Esophagus squamous epithelium (tissue), 5 donors: Measurements from ENCODE around the gene LRRC71. TPM values are rescaled to one million over a fixed set of nuclear protein-coding genes. Genes with fewer than 3 reads are reported as not detected.

Experiments
- DNase-seq: peaks from one replicate; lab custom pipeline; 2025; lab: John Stamatoyannopoulos, UW
- H3K27ac ChIP-seq, 4 donors: fragments of 200-600 bp; sonication (generic); one replicate each; pipeline ENCODE4 v1.5.1; 2016 to 2019; ENCODE audit warnings: mild to moderate bottlenecking in 1 of 4
- H3K27me3 ChIP-seq, 4 donors: fragments of 200-600 bp; sonication (generic); 1 replicate in 3 of 4; 2 replicates in 1 of 4; pipeline versions ENCODE4 v1.5.1 to v1.6.0; 2017 to 2021; ENCODE audit warnings: antibody characterized with exemption in 1 of 4
- H3K36me3 ChIP-seq, 3 donors: fragments of 200-600 bp; sonication (generic); one replicate each; pipeline ENCODE4 v1.5.1; 2016 to 2019
- H3K4me1 ChIP-seq, 3 donors: fragments of 200-600 bp; sonication (generic); one replicate each; pipeline ENCODE4 v1.5.1; 2017 to 2019
- H3K4me3 ChIP-seq, 4 donors: fragments of 200-600 bp; sonication (generic); 1 replicate in 3 of 4; 2 replicates in 1 of 4; pipeline ENCODE4 v1.5.1; 2016 to 2019; ENCODE audit warnings: mild to moderate bottlenecking in 2 of 4, moderate library complexity in 1 of 4
- H3K9me3 ChIP-seq, 3 donors: fragments of 200-600 bp; sonication (generic); one replicate each; pipeline ENCODE4 v1.5.1; 2016 to 2019
- CTCF ChIP-seq, 6 experiments: fragments of 450-650 bp in 4 of 6; fragments of 200-600 bp in 2 of 6; sonication (generic) in 2 of 6; IDR thresholded peaks; one replicate each; pipeline ENCODE4 v1.5.1; 2016 to 2019; ENCODE audit warnings: antibody characterized with exemption in 6 of 6, mild to moderate bottlenecking in 4 of 6, moderate library complexity in 4 of 6
- POLR2A ChIP-seq, 4 donors: fragments of 450-650 bp; IDR thresholded peaks; one replicate each; pipeline ENCODE4 v1.6.1; 2017; ENCODE audit warnings: antibody characterized with exemption in 4 of 4, mild to moderate bottlenecking in 4 of 4, moderate library complexity in 3 of 4
- WGBS, 2 donors: methylation state at CpG; one replicate each; pipeline ENCODE4 v1.1.5; 2018; 5-methylcytosine and 5-hydroxymethylcytosine counted together
- intact Hi-C: fragments of 100-400 bp; cut with DNase I; formaldehyde crosslinking; loops from one replicate; pipeline ENCODE4 v1.15.0; 2022
- total RNA-seq, 4 donors: library from RNA; depleted of rRNA; stranded (reverse); fragments of >200 nt; gene quantifications; one replicate each; pipeline ENCODE4 v1.1.0, GENCODE V29; 2016
- donor health status: DM: yes; HTN: yes; CAD: no.

Gene LRRC71
- total RNA-seq, 4 donors from 2014 or later = not detected

DNA sequence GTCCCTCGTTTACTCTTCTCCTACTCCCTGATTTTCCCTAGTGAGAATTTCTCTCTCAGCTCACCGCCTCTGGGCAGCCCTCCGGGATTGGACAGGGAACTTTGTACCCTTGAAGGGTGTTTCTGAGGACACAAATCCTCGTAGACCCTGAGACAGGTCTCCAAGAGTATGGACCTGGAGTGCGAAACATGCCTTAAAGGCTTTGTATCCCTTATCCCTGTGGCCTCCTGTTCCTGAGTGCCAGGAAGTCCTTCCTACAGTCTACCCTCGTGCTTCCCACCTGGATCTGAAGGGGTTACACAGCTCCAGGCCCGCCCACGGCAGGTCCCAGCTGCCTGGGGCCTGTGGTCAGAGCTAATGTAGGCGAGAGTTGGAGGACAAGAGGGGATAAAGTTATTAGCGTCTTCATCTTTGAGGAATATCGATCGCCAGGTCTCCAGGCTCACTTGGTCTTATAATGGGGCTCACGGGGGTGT lies 34.5 kb upstream of the LRRC71 start:
- intact Hi-C loops = no loop called here
- H3K36me3 ChIP-seq = no peaks in the 10 kb centered on the region
- peaks cover 0 to 71% (median 0%) of the 10 kb centered on the region in 4 donors for H3K27me3 ChIP-seq
- H3K9me3 ChIP-seq = no peaks in the 10 kb centered on the region
- no peak overlapping the region for H3K27ac ChIP-seq
- H3K4me3 ChIP-seq = no peak overlapping the region
- H3K4me1 ChIP-seq = peaks cover 0 to 5% (median 0%) of the 10 kb centered on the region in 3 donors
- DNase-seq = no peak
- no peak for TF ChIP-seq POLR2A (IDR thresholded peaks at IDR 0.05)
- 52 to 57% methylated on average over 5 to 13 of the region's 13 CpGs for WGBS, 2 donors

DNA sequence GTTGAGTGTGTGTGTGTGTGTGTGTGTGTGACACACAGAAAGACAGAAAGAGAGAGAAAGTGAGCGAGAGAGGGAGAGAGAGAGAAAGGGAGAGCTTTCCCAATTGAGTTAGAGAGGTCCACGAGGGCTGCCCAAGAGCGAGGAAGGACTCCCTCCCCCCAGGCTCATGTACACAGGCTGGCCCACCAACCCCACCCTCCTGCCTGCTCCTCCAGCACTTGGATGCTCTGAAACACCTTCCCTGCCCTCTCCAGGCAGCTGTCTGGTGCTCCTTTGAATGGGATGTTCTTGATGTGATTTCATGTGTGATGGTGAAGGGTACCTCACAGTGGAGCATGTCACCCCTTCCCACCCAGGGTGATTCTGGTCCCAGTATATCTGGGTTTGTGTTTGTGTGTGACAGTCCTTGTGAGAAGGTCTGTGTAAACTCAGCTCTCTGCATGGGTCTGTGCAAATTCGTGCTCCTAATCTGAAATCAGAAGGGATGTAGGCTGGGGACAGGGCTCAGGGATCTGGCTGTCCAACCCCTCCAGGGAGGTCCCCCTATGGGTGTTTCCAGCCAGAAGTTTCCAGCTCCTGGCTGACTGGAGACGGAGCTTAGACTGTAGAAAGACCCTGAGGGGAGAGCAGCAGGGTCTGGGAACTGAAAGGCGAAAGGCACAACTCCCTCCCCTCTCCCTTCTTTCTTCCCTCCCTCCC lies 33.7 kb upstream of the LRRC71 start:
- Histone ChIP-seq H3K27me3 (peaks cover 0 to 71% (median 0%) of the 10 kb centered on the region in 4 donors), H3K36me3 (no peaks in the 10 kb centered on the region), H3K9me3 (no peaks in the 10 kb centered on the region), H3K27ac (no peak overlapping the region), H3K4me3 (no peak overlapping the region), H3K4me1 (peaks cover 0 to 6% (median 0%) of the 10 kb centered on the region in 3 donors)
- intact Hi-C loops = no loop called here
- 44 to 48% methylated on average over 5 to 6 of the region's 6 CpGs for WGBS, 2 donors
- no peak for DNase-seq
- no peak for TF ChIP-seq CTCF (IDR thresholded peaks at IDR 0.05)

DNA sequence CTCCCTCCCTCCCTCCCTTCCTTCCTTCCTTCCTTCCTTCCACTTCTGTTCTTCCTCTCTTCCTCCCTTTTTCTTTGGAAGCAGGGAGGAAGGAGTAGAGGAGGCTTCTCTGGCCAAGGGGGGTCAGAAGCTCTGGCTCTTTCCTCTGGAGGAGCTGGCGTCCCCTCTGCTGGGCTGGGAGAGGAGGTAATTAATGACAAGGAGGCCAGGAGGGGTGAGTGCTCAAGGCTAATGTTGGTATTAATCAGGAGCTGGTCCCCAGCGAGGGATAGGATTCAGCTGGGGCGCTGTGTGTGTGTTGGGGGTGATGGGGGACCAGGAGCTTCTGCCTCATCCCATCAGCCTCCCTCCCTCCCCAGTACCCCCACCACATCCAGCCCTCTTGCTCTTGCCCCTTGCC lies 33.1 kb upstream of the LRRC71 start:
- Histone ChIP-seq H3K36me3 (no peaks in the 10 kb centered on the region), H3K27me3 (peaks cover 0 to 71% (median 2%) of the 10 kb centered on the region in 4 donors), H3K4me1 (peaks cover 0 to 12% (median 0%) of the 10 kb centered on the region in 3 donors), H3K4me3 (no peak overlapping the region), H3K27ac (no peak overlapping the region), H3K9me3 (no peaks in the 10 kb centered on the region)
- 24 to 32% methylated on average over 2 to 3 of the region's 3 CpGs for WGBS, 2 donors
- TF ChIP-seq CTCF (IDR thresholded peaks at IDR 0.05) (no peak), POLR2A (IDR thresholded peaks at IDR 0.05) (no peak)
- no peak for DNase-seq
- intact Hi-C loops = no loop called here

GRCh38 chr1:156887734-156888133 lies 32.7 kb upstream of the LRRC71 start:
- Histone ChIP-seq H3K27me3 (peaks cover 0 to 71% (median 2%) of the 10 kb centered on the region in 4 donors), H3K36me3 (no peaks in the 10 kb centered on the region), H3K9me3 (no peaks in the 10 kb centered on the region), H3K4me1 (peaks cover 1 to 16% (median 3%) of the 10 kb centered on the region in 3 donors), H3K27ac (no peak overlapping the region), H3K4me3 (no peak overlapping the region)
- no peak for DNase-seq
- intact Hi-C loops = no loop called here
- WGBS, 2 donors = 23 to 69% methylated on average over 4 of the region's 6 CpGs
- TF ChIP-seq POLR2A (IDR thresholded peaks at IDR 0.05) (no peak), CTCF (IDR thresholded peaks at IDR 0.05) (no peak)

- Histone ChIP-seq H3K36me3 (no peaks in the 10 kb centered on the region), H3K4me1 (peaks cover 7 to 35% (median 7%) of the 10 kb centered on the region in 3 donors), H3K9me3 (no peaks in the 10 kb centered on the region), H3K4me3 (no peak overlapping the region), H3K27me3 (peaks cover 0 to 73% (median 2%) of the 10 kb centered on the region in 4 donors), H3K27ac (no peak overlapping the region)
- no peak for TF ChIP-seq POLR2A (IDR thresholded peaks at IDR 0.05)
- TF ChIP-seq CTCF (IDR thresholded peaks at IDR 0.05) = peak; percentile 62 to 80 (median 74)
- no peak for DNase-seq
- 24 to 43% methylated on average over 6 to 8 of the region's 8 CpGs for WGBS, 2 donors
- intact Hi-C loops = no loop called here
Observed at GRCh38 chr1:156889802-156890580, 30.4 kb upstream of the LRRC71 start.
